Left ventricle myocardium inferior (tissue), 1 donor: Measurements from ENCODE around the gene FMNL3. TPM values are rescaled to one million over a fixed set of nuclear protein-coding genes. Genes with fewer than 3 reads are reported as not detected.
"Not testable (repeated sequence)": the region's sequence is repeated elsewhere in the genome, so short reads cannot be mapped to it uniquely, and the experiment has no call there.

Experiments
- DNase-seq: peaks from one replicate; pipeline ENCODE4 v3.0.0-alpha.2; 2020
- H3K27ac ChIP-seq: fragments of 200-600 bp; replicated peaks from 2 replicates; pipeline ENCODE4 v1.8.0; 2021
- H3K27me3 ChIP-seq: fragments of 200-600 bp; 2 replicates; pipeline ENCODE4 v1.8.0; 2021; ENCODE audit warnings: low read depth
- H3K36me3 ChIP-seq: fragments of 200-600 bp; 2 replicates; pipeline ENCODE4 v1.8.0; 2021
- H3K4me1 ChIP-seq: fragments of 200-600 bp; 2 replicates; pipeline ENCODE4 v1.8.0; 2021
- H3K4me3 ChIP-seq: fragments of 200-600 bp; 2 replicates; pipeline ENCODE4 v1.8.0; 2021; ENCODE audit warnings: mild to moderate bottlenecking, moderate library complexity
- H3K9me3 ChIP-seq: fragments of 200-600 bp; replicated peaks from 2 replicates; pipeline ENCODE4 v1.8.0; 2021
- CTCF ChIP-seq: fragments of 200-600 bp; IDR thresholded peaks from 2 replicates; pipeline ENCODE4 v1.8.0; 2021; ENCODE audit warnings: antibody characterized with exemption, mild to moderate bottlenecking, borderline replicate concordance
- intact Hi-C: fragments of 100-400 bp; cut with micrococcal nuclease; formaldehyde crosslinking; loops from one replicate; pipeline ENCODE4 v1.11.0; 2022
- total RNA-seq: library from RNA; stranded (reverse); fragmentation: NEBNext Ultra II Directional; extraction: Animal tissue kit (Norgen Biotek cat#: 25700); gene quantifications from one replicate; pipeline ENCODE4 v1.2.1, GENCODE V29; 2021
- donor health status: DM: no; HTN: yes; CAD: no; lungs with severe emphysema.

Gene FMNL3
- total RNA-seq, 1 donor from 2014 or later = 10.4 TPM

DNA sequence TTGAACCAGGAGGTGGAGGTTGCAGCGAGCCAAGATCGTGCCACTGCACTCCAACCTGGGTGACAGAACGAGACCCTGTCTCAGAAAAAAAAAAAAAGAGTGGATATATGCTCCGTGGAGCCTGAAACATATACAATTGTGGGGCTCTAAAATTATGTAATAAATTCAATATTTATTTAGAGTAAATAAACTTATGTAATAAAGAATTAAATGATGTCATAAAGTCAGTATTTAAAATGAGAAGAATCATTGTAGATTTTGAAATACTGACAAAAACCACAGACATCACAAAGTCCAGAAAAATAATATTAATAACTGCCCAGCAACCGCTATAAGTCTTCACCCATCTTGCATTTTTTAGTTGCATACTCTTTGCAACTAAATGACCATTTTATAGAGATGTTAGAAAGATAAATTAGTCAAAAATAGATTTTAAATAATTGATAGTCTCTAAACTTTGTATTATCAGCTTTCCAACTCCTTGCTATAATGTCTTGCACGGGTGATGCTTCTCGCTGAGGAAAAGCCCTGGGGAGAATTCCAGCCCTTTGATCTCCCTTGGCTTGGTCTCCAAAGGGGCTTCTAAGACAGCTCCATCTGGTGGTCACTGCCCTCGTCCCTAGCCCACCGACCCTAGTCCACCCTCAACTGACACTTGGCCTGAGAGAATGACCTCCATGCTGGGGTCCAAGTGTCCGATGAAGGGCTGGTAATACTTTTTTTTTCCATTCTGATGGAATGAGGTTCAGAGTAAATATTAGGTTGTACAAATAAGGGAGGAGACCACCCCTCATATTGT lies 26.2 kb upstream of the FMNL3 start:
- Histone ChIP-seq H3K4me1 (no peaks in the 10 kb centered on the region), H3K27ac (no peak overlapping the region), H3K9me3 (no peaks in the 10 kb centered on the region), H3K4me3 (no peak overlapping the region), H3K27me3 (no peaks in the 10 kb centered on the region), H3K36me3 (no peaks in the 10 kb centered on the region)
- intact Hi-C loops = no loop called here
- no peak for TF ChIP-seq CTCF
- no peak for DNase-seq

- no peaks in the 10 kb centered on the region for H3K9me3 ChIP-seq
- no peaks in the 10 kb centered on the region for H3K36me3 ChIP-seq
- H3K27ac ChIP-seq = no peak overlapping the region
- intact Hi-C loops = no loop called here
- H3K4me3 ChIP-seq = no peak overlapping the region
- DNase-seq = no peak
- TF ChIP-seq CTCF = no peak
- H3K4me1 ChIP-seq = no peaks in the 10 kb centered on the region
- peaks cover 2% of the 10 kb centered on the region for H3K27me3 ChIP-seq
These were observed 23.4 kb upstream of the FMNL3 start for GRCh38 chr12:49730568-49731101.

- DNase-seq = no peak
- Histone ChIP-seq H3K4me3 (no peak overlapping the region), H3K4me1 (no peaks in the 10 kb centered on the region), H3K27ac (no peak overlapping the region), H3K36me3 (no peaks in the 10 kb centered on the region), H3K9me3 (no peaks in the 10 kb centered on the region), H3K27me3 (peaks cover 8% of the 10 kb centered on the region)
- TF ChIP-seq CTCF = no peak
- intact Hi-C loops = no loop called here
These were observed 22.8 kb upstream of the FMNL3 start for GRCh38 chr12:49730050-49730449.

DNA sequence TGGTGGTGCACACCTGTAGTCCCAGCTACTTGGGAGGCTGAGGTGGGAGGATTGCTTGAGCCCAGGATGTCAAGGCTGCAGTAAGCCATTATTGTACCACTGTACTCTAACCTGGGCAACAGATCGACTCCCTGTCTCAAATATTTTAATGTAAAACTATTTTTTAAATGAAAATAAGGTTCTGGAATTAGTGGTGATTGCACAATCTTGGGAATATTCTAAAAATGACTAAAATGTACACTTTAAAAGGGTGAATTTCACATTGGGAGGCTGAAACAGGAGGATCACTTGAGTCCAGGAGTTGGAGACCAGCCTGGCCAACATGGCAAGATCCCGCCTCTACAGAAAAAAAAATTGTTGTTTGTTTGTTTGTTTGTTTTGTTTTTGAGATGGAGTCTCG lies 21.2 kb upstream of the FMNL3 start:
- Histone ChIP-seq H3K9me3 (no peaks in the 10 kb centered on the region), H3K4me3 (no peak overlapping the region), H3K27ac (no peak overlapping the region), H3K4me1 (no peaks in the 10 kb centered on the region), H3K27me3 (peaks cover 17% of the 10 kb centered on the region), H3K36me3 (no peaks in the 10 kb centered on the region)
- no peak for DNase-seq
- TF ChIP-seq CTCF = no peak
- intact Hi-C loops = no loop called here

DNA sequence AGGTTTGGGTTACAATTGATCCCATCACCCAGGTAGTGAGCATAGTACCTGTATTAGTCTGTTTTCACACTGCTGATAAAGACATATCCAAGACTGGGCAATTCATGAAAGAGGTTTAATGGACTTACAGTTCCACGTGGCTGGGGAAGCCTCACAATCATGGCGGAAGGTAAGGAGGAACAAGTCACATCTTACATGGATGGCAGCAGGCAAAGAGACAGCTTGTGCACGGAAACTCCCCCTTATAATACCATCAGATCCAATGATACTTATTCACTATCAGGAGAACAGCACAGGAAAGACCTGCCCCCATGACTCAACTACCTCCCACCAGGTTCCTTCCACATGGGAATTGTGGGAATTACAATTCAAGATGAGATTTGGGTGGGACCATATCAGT lies 14.2 kb upstream of the FMNL3 start:
- H3K4me1 ChIP-seq, intact Hi-C loops, H3K4me3 ChIP-seq, H3K27ac ChIP-seq, H3K36me3 ChIP-seq, H3K9me3 ChIP-seq, DNase-seq: not testable (repeated sequence)
- peaks cover 20% of the 10 kb centered on the region for H3K27me3 ChIP-seq

- Histone ChIP-seq H3K27ac (no peak overlapping the region), H3K27me3 (peaks cover 24% of the 10 kb centered on the region), H3K9me3 (no peaks in the 10 kb centered on the region), H3K4me3 (no peak overlapping the region), H3K4me1 (no peaks in the 10 kb centered on the region), H3K36me3 (no peaks in the 10 kb centered on the region)
- TF ChIP-seq CTCF = no peak
- intact Hi-C loops = no loop called here
- no peak for DNase-seq
These were observed 13.0 kb upstream of the FMNL3 start for GRCh38 chr12:49720214-49720613.

DNA sequence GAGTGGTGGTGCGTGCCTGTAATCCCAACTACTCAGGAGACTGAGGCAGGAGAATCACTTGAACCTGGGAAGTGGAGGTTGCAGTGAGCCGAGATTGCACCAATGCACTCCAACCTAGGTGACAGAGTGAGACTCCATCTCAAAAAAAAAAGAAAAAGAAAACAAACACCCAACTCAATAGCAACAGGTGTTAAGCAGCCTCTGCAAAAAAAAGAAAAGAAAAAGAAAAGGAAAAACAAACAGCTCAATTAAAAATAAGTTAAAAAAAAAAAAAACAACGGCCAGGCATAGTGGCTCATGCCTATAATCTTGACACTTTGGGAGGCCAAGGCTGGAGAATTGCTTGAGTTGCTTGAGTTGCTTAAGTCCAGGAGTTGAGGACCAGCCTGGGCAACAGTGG lies 10.6 kb upstream of the FMNL3 start:
- intact Hi-C loops, DNase-seq: not testable (repeated sequence)

More for the DNA sequence above, 10.6 kb upstream of the FMNL3 start:
- H3K4me1 ChIP-seq, H3K36me3 ChIP-seq, H3K9me3 ChIP-seq, H3K4me3 ChIP-seq, H3K27ac ChIP-seq: not testable (repeated sequence)
- H3K27me3 ChIP-seq = peaks cover 33% of the 10 kb centered on the region
